Epithelial cell of proximal tubule (primary cell): ENCODE data around the gene RRAS2. TPM values are rescaled to one million over a fixed set of nuclear protein-coding genes. Genes with fewer than 3 reads are reported as not detected.
"Not testable (repeated sequence)": the region's sequence is repeated elsewhere in the genome, so short reads cannot be mapped to it uniquely, and the experiment has no call there.

Experiments used
- DNase-seq: peaks from one replicate; pipeline ENCODE4 v3.0.0-alpha.2; 2011; ENCODE audit warnings: low read depth
- H3K4me3 ChIP-seq: 2 replicates; pipeline ENCODE4 v1.5.1; 2011; ENCODE audit warnings: low read depth, mild to moderate bottlenecking, low read length
- CTCF ChIP-seq: conservative IDR thresholded peaks from 2 replicates; pipeline ENCODE4 v1.5.1; 2012; ENCODE audit warnings: low read depth, mild to moderate bottlenecking, low read length
- total RNA-seq: library from RNA; depleted of rRNA; stranded (reverse); fragments of >200 nt; gene quantifications from 2 replicates; pipeline ENCODE4 v1.2.3, GENCODE V29; 2015

Gene RRAS2
- total RNA-seq, 1 donor from 2014 or later = 86.7 TPM

DNA sequence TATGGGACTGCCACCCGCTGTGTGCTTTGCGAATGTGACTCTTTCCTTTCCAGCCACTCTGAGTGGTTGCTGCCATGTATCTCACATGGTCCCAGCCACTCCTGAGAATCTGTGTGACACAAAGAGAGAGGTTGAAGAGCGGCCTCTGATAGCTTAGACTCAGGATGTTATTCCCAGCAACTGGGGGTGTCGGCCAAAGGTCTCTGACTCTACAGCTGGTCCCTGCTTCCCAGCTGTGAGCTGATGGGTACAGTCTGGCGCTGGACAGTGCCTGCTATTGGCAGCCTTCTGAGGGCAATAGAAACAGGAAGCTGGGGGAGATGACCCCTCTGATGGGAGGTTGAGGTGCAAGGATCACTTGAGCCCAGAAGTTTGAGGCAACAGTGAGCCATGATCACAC, 105.1 kb downstream of the RRAS2 start:
- H3K4me3 ChIP-seq = no peak overlapping the region
- DNase-seq = no peak
- TF ChIP-seq CTCF = no peak

GRCh38 chr11:14253421-14253820, 105.6 kb downstream of the RRAS2 start:
- DNase-seq = no peak
- TF ChIP-seq CTCF = no peak
- no peak overlapping the region for H3K4me3 ChIP-seq

DNA sequence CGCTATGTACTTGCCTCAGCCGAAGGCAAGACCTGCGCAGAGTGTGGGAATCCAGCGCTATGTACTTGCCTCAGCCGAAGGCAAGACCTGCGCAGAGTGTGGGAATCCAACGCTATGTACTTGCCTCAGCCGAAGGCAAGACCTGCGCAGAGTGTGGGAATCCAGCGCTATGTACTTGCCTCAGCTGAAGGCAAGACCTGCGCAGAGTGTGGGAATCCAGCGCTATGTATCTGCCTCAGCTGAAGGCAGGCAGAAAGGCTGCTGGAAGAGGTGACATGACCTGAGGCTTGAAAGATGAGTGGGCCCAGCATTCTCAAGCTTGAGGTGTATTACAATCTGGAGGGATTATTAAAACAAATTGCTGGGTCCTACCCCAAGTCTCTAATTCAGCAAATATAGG, 106.5 kb downstream of the RRAS2 start:
- not testable (repeated sequence) for DNase-seq, H3K4me3 ChIP-seq

DNA sequence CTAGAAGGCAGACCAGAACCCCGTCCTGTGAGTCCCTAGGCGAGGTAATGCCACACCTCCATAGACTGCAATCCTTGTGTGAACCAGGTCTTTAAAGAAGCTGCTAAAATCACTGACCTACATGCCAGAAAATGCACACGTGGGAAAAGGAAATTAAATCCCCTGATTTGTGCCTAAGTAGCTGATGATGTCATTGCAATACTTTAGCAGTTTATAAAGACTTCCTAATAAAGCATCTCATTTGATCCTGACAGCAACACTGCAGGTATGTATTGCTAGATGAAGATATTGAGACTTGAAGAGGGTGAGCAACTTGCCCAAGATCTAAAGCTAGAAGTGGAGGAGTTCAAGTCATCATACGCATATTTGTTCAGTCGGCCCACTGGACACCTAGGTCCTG, 107.2 kb downstream of the RRAS2 start:
- no peak for TF ChIP-seq CTCF
- H3K4me3 ChIP-seq = no peak overlapping the region
- DNase-seq = no peak

GRCh38 chr11:14249121-14249963, 109.6 kb downstream of the RRAS2 start:
- peak; percentile 89 for TF ChIP-seq CTCF
- H3K4me3 ChIP-seq = no peak overlapping the region
- DNase-seq = no peak

- no peak for DNase-seq
- no peak overlapping the region for H3K4me3 ChIP-seq
- TF ChIP-seq CTCF = peak; percentile 26
These were observed 110.4 kb downstream of the RRAS2 start for GRCh38 chr11:14248580-14248981.

- DNase-seq = no peak
- H3K4me3 ChIP-seq = no peak overlapping the region
- no peak for TF ChIP-seq CTCF
These were observed 113.5 kb downstream of the RRAS2 start for GRCh38 chr11:14245444-14245843.
